Keratinocyte (primary cell): Measurements from ENCODE around the gene PVRIG.
"Not testable (repeated sequence)": the region's sequence is repeated elsewhere in the genome, so short reads cannot be mapped to it uniquely, and the experiment has no call there.

Experiments
- CTCF ChIP-seq, 3 experiments: IDR thresholded peaks in 1 of 3; conservative IDR thresholded peaks in 1 of 3; optimal IDR thresholded peaks in 1 of 3; 2 replicates in 2 of 3; 3 replicates in 1 of 3; pipeline versions ENCODE3 to v1.5.1; 2011; ENCODE audit warnings: low read length in 3 of 3, mild to moderate bottlenecking in 3 of 3, moderate library complexity in 2 of 3, control low read depth in 1 of 3, inconsistent platforms in 1 of 3; ENCODE audit not compliant: insufficient read depth in 2 of 3; ENCODE audit errors: extremely low read depth in 1 of 3
- EZH2 ChIP-seq: IDR thresholded peaks from one replicate; pipeline ENCODE4 v1.6.1; 2012; ENCODE audit warnings: inconsistent platforms, mild to moderate bottlenecking, low read length, moderate library complexity

GRCh38 chr7:100219801-100220585, at the start of gene PVRIG:
- not testable (repeated sequence) for TF ChIP-seq EZH2; CTCF (optimal IDR thresholded peaks at IDR 0.05 in 1 of 3, IDR thresholded peaks at IDR 0.05 in 1 of 3, conservative IDR thresholded peaks at IDR 0.05 in 1 of 3; ENCODE audit: extremely low read depth in 1 of 3, insufficient read depth in 2 of 3, low read length in 3 of 3)
